ENCODE measurements around the gene DUSP6.

GRCh38 chr12:89355243-89356068 is 3.2 kb upstream of the DUSP6 start:
- no peak for TF ChIP-seq ATF3 (IDR thresholded peaks at IDR 0.05; ENCODE audit: borderline replicate concordance, extremely low read depth, low read depth, low read length)
- TF ChIP-seq MXI1 (IDR thresholded peaks at IDR 0.05; ENCODE audit: low read depth, low read length): no peak
- no peak for TF ChIP-seq EP300 (IDR thresholded peaks at IDR 0.05; ENCODE audit: borderline replicate concordance in 1 of 2, control insufficient read depth in 1 of 2, low read depth in 2 of 2, low read length in 2 of 2)
- TF ChIP-seq SMAD1 (IDR thresholded peaks at IDR 0.05; ENCODE audit: low read depth, partially characterized antibody): no peak
- no peak for TF ChIP-seq RCOR1 (conservative IDR thresholded peaks at IDR 0.05; ENCODE audit: low read depth, low read length)
- no peak for TF ChIP-seq BMI1 (IDR thresholded peaks at IDR 0.05; ENCODE audit: borderline replicate concordance)
- no peak for TF ChIP-seq SREBF2 (IDR thresholded peaks at IDR 0.05; ENCODE audit: low read length)
- TF ChIP-seq FOXK2 (IDR thresholded peaks at IDR 0.05): no peak
- no peak for TF ChIP-seq CTCF (IDR thresholded peaks at IDR 0.05 in 2 of 3, conservative IDR thresholded peaks at IDR 0.05 in 1 of 3; ENCODE audit: control insufficient read depth in 2 of 3, extremely low read depth in 1 of 3, insufficient read depth in 1 of 3, low read depth in 3 of 3, low read length in 3 of 3)
